ENCODE results near the gene ADAMTSL3.

Gene ADAMTSL3

DNA sequence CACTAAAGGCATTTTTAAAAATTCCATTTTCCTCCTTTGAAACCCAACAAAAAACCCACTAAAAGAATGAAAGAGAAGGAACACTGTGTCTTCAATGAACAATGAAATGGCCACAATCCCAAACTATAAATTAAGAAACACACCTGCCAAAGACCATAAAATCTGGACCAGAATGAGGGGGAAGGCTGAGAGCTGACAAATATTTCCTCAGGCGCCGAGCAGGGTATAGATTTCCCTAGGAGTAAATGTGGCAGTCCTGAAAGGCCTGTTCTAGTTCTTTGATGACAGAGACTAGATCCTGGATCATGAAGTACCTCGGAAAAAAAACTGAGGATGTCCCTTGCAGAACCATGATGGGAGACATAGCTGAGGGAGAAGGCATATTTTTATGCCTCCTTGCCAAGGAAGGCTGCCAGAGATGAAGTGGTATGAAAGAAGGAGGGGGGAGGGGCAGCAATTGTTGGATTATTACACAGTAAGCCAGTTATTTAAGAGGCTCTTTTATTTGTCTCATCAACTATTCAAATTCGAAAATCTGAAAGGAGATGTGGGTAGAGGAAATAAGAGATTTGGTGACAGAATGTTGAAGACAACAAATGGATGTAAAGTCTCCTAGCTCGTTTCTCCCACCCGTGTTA, 306.4 kb downstream of the ADAMTSL3 start:
- TF ChIP-seq, protein P1, sequence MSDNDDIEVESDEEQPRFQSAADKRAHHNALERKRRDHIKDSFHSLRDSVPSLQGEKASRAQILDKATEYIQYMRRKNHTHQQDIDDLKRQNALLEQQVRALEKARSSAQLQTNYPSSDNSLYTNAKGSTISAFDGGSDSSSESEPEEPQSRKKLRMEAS (IDR thresholded peaks at IDR 0.05): no peak
- TF ChIP-seq CEBPB (IDR thresholded peaks at IDR 0.05): no peak
- TF ChIP-seq TAF1 (IDR thresholded peaks at IDR 0.05; ENCODE audit: low read depth): no peak
- TF ChIP-seq TCF12 (IDR thresholded peaks at IDR 0.05; ENCODE audit: low read depth): no peak
- no peak for TF ChIP-seq CREB1 (IDR thresholded peaks at IDR 0.05; ENCODE audit: low read depth)
- TF ChIP-seq, protein P2, sequence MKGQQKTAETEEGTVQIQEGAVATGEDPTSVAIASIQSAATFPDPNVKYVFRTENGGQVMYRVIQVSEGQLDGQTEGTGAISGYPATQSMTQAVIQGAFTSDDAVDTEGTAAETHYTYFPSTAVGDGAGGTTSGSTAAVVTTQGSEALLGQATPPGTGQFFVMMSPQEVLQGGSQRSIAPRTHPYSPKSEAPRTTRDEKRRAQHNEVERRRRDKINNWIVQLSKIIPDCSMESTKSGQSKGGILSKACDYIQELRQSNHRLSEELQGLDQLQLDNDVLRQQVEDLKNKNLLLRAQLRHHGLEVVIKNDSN (IDR thresholded peaks at IDR 0.05): no peak

DNA sequence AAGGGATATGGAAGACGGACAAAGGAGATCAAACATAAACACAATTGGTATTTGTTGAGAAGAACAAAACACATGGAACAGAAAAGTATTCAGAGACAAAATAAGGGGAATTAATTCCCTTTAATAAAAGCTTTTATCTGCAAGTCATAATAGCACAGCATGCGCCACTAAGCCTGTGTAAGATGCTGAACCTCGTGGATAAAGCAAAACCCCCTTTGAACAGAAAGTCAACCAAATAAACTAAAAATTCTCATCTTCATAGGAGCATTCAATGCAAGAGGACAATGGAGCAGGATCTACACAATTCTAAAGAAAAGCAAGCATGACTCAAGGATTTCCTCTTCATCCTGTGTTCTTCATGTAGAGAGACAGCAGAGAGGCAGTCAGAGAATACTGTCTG, 307.4 kb downstream of the ADAMTSL3 start:
- TF ChIP-seq, protein P2 (IDR thresholded peaks at IDR 0.05): no peak
- TF ChIP-seq CREB1 (IDR thresholded peaks at IDR 0.05; ENCODE audit: low read depth): no peak
- no peak for TF ChIP-seq RAD21 (IDR thresholded peaks at IDR 0.05; ENCODE audit: low read depth)
- TF ChIP-seq, protein P1 (IDR thresholded peaks at IDR 0.05): no peak
- TF ChIP-seq, protein P3, sequence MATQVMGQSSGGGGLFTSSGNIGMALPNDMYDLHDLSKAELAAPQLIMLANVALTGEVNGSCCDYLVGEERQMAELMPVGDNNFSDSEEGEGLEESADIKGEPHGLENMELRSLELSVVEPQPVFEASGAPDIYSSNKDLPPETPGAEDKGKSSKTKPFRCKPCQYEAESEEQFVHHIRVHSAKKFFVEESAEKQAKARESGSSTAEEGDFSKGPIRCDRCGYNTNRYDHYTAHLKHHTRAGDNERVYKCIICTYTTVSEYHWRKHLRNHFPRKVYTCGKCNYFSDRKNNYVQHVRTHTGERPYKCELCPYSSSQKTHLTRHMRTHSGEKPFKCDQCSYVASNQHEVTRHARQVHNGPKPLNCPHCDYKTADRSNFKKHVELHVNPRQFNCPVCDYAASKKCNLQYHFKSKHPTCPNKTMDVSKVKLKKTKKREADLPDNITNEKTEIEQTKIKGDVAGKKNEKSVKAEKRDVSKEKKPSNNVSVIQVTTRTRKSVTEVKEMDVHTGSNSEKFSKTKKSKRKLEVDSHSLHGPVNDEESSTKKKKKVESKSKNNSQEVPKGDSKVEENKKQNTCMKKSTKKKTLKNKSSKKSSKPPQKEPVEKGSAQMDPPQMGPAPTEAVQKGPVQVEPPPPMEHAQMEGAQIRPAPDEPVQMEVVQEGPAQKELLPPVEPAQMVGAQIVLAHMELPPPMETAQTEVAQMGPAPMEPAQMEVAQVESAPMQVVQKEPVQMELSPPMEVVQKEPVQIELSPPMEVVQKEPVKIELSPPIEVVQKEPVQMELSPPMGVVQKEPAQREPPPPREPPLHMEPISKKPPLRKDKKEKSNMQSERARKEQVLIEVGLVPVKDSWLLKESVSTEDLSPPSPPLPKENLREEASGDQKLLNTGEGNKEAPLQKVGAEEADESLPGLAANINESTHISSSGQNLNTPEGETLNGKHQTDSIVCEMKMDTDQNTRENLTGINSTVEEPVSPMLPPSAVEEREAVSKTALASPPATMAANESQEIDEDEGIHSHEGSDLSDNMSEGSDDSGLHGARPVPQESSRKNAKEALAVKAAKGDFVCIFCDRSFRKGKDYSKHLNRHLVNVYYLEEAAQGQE (IDR thresholded peaks at IDR 0.05; ENCODE audit: low read depth): no peak
- TF ChIP-seq TEAD4 (IDR thresholded peaks at IDR 0.05): no peak
- TF ChIP-seq TAF1 (IDR thresholded peaks at IDR 0.05; ENCODE audit: low read depth): no peak
- no peak for TF ChIP-seq CEBPB (IDR thresholded peaks at IDR 0.05)
- no peak for TF ChIP-seq ZBTB7A (IDR thresholded peaks at IDR 0.05; ENCODE audit: low read depth)
- TF ChIP-seq YY1 (IDR thresholded peaks at IDR 0.05; ENCODE audit: low read depth): no peak
- no peak for TF ChIP-seq EP300 (IDR thresholded peaks at IDR 0.05; ENCODE audit: borderline replicate concordance)
- no peak for TF ChIP-seq NFIC (IDR thresholded peaks at IDR 0.05)
- TF ChIP-seq FOXM1 (IDR thresholded peaks at IDR 0.05; ENCODE audit: borderline replicate concordance, low read depth): no peak
- no peak for TF ChIP-seq EGR1 (IDR thresholded peaks at IDR 0.05)
- no peak for TF ChIP-seq TCF12 (IDR thresholded peaks at IDR 0.05; ENCODE audit: low read depth)

DNA sequence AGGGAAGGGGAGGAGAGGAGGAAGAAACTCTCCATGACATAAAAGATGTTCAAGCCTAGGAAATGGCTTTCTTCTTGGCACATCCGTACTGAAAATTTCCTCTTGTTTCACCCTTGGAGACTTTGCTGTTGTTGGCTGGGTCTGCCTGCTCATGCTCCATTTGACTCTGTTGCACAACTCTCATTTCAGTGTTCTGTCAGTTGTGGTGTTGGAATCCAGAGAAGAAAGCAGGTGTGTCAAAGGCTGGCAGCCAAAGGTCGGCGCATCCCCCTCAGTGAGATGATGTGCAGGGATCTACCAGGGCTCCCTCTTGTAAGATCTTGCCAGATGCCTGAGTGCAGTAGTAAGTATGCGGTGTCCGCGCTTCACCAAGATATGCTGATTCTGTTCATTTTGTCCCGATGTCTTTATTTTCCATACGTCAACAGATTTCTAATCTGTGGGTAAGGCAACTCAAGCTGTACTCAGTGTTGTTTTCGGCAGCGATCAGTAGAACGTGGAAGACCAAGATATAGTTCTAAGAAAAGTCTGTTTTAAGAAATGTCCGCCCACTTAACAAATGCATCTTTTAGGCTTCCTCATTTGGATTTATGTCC, 316.5 kb downstream of the ADAMTSL3 start:
- TF ChIP-seq EP300 (IDR thresholded peaks at IDR 0.05; ENCODE audit: borderline replicate concordance) (no peak), TEAD4 (IDR thresholded peaks at IDR 0.05) (no peak), ZBTB7A (IDR thresholded peaks at IDR 0.05; ENCODE audit: low read depth) (no peak), RAD21 (IDR thresholded peaks at IDR 0.05; ENCODE audit: low read depth) (no peak), EGR1 (IDR thresholded peaks at IDR 0.05) (no peak), TAF1 (IDR thresholded peaks at IDR 0.05; ENCODE audit: low read depth) (no peak), YY1 (IDR thresholded peaks at IDR 0.05; ENCODE audit: low read depth) (no peak), CREB1 (IDR thresholded peaks at IDR 0.05; ENCODE audit: low read depth) (no peak), CEBPB (IDR thresholded peaks at IDR 0.05) (no peak)
- TF ChIP-seq, protein P1 (IDR thresholded peaks at IDR 0.05): no peak
- TF ChIP-seq, protein P3 (IDR thresholded peaks at IDR 0.05; ENCODE audit: low read depth): no peak

DNA sequence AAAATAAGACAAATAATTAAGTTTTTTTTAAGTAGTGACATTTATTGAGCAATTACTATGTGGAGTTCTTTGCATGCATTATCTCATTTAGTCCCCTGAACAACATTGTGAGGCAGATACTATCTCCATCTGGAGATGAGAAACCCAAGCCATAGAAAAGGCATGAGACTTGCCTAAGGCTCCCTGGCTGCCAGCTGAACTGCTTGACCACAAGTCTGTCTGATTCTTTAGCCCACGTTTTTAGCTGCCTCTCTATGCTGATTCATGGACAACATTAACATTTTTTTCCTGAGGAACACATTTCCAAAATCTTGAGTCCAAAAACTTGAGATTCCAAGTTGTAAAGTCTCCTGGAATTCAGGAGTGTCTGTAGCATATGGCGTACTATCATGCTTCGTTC, 318.1 kb downstream of the ADAMTSL3 start:
- TF ChIP-seq TAF1 (IDR thresholded peaks at IDR 0.05; ENCODE audit: low read depth) (no peak), TEAD4 (IDR thresholded peaks at IDR 0.05) (no peak), CEBPB (IDR thresholded peaks at IDR 0.05) (no peak), EP300 (IDR thresholded peaks at IDR 0.05; ENCODE audit: borderline replicate concordance) (no peak), FOXM1 (IDR thresholded peaks at IDR 0.05; ENCODE audit: borderline replicate concordance, low read depth) (no peak), YY1 (IDR thresholded peaks at IDR 0.05; ENCODE audit: low read depth) (no peak), RAD21 (IDR thresholded peaks at IDR 0.05; ENCODE audit: low read depth) (no peak), CREB1 (IDR thresholded peaks at IDR 0.05; ENCODE audit: low read depth) (no peak), EGR1 (IDR thresholded peaks at IDR 0.05) (no peak), TCF12 (IDR thresholded peaks at IDR 0.05; ENCODE audit: low read depth) (no peak), NFIC (IDR thresholded peaks at IDR 0.05) (no peak), ZBTB7A (IDR thresholded peaks at IDR 0.05; ENCODE audit: low read depth) (no peak)
- TF ChIP-seq, protein P3 (IDR thresholded peaks at IDR 0.05; ENCODE audit: low read depth): no peak
- TF ChIP-seq, protein P1 (IDR thresholded peaks at IDR 0.05): no peak
- TF ChIP-seq, protein P2 (IDR thresholded peaks at IDR 0.05): no peak
